ENCODE measurements around the gene HSBP1L1.

DNA sequence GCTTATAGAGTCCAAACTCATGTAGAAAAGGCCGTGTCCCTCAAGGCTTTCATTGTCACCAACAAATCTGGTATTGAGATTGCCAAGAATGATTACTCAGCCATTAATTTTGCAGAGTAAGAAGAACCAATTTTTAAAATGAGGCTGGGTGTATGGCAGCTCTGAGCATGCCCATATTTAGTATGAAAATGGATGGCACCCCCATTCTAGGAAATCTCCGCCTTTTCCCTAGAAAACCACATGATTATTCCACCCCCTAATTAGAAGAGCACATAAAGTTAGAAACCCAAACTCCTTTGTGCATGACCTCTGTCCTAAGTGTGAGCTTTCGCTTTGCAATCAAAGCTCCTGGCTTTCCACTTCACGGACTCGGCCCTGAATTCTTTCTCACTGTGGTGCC is 38.0 kb downstream of the HSBP1L1 start:
- TF ChIP-seq, protein P1, sequence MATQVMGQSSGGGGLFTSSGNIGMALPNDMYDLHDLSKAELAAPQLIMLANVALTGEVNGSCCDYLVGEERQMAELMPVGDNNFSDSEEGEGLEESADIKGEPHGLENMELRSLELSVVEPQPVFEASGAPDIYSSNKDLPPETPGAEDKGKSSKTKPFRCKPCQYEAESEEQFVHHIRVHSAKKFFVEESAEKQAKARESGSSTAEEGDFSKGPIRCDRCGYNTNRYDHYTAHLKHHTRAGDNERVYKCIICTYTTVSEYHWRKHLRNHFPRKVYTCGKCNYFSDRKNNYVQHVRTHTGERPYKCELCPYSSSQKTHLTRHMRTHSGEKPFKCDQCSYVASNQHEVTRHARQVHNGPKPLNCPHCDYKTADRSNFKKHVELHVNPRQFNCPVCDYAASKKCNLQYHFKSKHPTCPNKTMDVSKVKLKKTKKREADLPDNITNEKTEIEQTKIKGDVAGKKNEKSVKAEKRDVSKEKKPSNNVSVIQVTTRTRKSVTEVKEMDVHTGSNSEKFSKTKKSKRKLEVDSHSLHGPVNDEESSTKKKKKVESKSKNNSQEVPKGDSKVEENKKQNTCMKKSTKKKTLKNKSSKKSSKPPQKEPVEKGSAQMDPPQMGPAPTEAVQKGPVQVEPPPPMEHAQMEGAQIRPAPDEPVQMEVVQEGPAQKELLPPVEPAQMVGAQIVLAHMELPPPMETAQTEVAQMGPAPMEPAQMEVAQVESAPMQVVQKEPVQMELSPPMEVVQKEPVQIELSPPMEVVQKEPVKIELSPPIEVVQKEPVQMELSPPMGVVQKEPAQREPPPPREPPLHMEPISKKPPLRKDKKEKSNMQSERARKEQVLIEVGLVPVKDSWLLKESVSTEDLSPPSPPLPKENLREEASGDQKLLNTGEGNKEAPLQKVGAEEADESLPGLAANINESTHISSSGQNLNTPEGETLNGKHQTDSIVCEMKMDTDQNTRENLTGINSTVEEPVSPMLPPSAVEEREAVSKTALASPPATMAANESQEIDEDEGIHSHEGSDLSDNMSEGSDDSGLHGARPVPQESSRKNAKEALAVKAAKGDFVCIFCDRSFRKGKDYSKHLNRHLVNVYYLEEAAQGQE (IDR thresholded peaks at IDR 0.05) = no peak
- TF ChIP-seq CTCF (IDR thresholded peaks at IDR 0.05; ENCODE audit: low read depth, low read length, missing input control) (no peak), YY1 (IDR thresholded peaks at IDR 0.05) (no peak), RXRA (IDR thresholded peaks at IDR 0.05) (no peak), FOXA1 (IDR thresholded peaks at IDR 0.05) (no peak)
- TF ChIP-seq, protein P2, sequence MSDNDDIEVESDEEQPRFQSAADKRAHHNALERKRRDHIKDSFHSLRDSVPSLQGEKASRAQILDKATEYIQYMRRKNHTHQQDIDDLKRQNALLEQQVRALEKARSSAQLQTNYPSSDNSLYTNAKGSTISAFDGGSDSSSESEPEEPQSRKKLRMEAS (IDR thresholded peaks at IDR 0.05) = no peak
